ENCODE results near the gene AQP9.

Gene AQP9

GRCh38 chr15:58228718-58229117 lies 90.5 kb downstream of the AQP9 start:
- DNase-seq (ENCODE audit: low read depth) = no peak

- no peak for DNase-seq (ENCODE audit: low read depth)
Measured at GRCh38 chr15:58229297-58229768, 91.2 kb downstream of the AQP9 start.

GRCh38 chr15:58232281-58233065 lies 94.3 kb downstream of the AQP9 start:
- DNase-seq (ENCODE audit: low read depth) = no peak

- DNase-seq (ENCODE audit: low read depth) = no peak
Measured at GRCh38 chr15:58233341-58233740, 95.2 kb downstream of the AQP9 start.

All from CMK (cell line).